Trophoblast cell (in vitro differentiated cells and primary cell): ENCODE measurements around the gene B4GALNT3.

Source experiments
- DNase-seq, 2 donors: peaks; one replicate each; pipeline ENCODE4 v3.0.0-alpha.2; 2016
- H2AFZ ChIP-seq: 2 replicates; pipeline ENCODE4 v1.6.1; 2013; ENCODE audit warnings: low read length, moderate library complexity, mild to moderate bottlenecking; ENCODE audit not compliant: insufficient read depth, poor library complexity
- H2AK5ac ChIP-seq: 2 replicates; pipeline ENCODE4 v1.6.1; 2013; ENCODE audit warnings: mild to moderate bottlenecking, low read length
- H2BK120ac ChIP-seq: 2 replicates; pipeline ENCODE4 v1.6.1; 2013; ENCODE audit warnings: low read length, mild to moderate bottlenecking, moderate library complexity; ENCODE audit not compliant: insufficient read depth, poor library complexity
- H2BK12ac ChIP-seq: 2 replicates; pipeline ENCODE4 v1.6.1; 2013; ENCODE audit warnings: mild to moderate bottlenecking, low read length, moderate library complexity
- H2BK5ac ChIP-seq: 2 replicates; pipeline ENCODE4 v1.6.1; 2013; ENCODE audit warnings: low read length, low read depth, moderate library complexity, mild to moderate bottlenecking; ENCODE audit not compliant: poor library complexity
- H3K14ac ChIP-seq: 2 replicates; pipeline ENCODE4 v1.6.1; 2013; ENCODE audit warnings: mild to moderate bottlenecking, low read length
- H3K18ac ChIP-seq: 2 replicates; pipeline ENCODE4 v1.6.1; 2013; ENCODE audit warnings: mild to moderate bottlenecking, low read length
- H3K23ac ChIP-seq: 2 replicates; pipeline ENCODE4 v1.6.1; 2013; ENCODE audit warnings: low read length
- H3K27ac ChIP-seq: 2 replicates; pipeline ENCODE4 v1.5.1; 2013; ENCODE audit warnings: low read depth, mild to moderate bottlenecking, inconsistent platforms, low read length, moderate library complexity
- H3K27me3 ChIP-seq: 2 replicates; pipeline ENCODE4 v1.6.1; 2013; ENCODE audit warnings: inconsistent platforms, mild to moderate bottlenecking, low read length, moderate library complexity; ENCODE audit not compliant: insufficient read depth
- H3K36me3 ChIP-seq, 2 experiments: 1 replicate in 1 of 2; 2 replicates in 1 of 2; pipeline ENCODE4 v1.6.1; 2013; ENCODE audit warnings: low read length in 2 of 2, mild to moderate bottlenecking in 2 of 2, moderate library complexity in 1 of 2; ENCODE audit not compliant: insufficient read depth in 2 of 2, control insufficient read depth in 1 of 2
- H3K4ac ChIP-seq: 2 replicates; pipeline ENCODE4 v1.6.1; 2013; ENCODE audit warnings: low read depth, mild to moderate bottlenecking, low read length, moderate library complexity
- H3K4me1 ChIP-seq, 2 experiments: 1 replicate in 1 of 2; 2 replicates in 1 of 2; pipeline ENCODE4 v1.6.1; 2013; ENCODE audit warnings: low read length in 2 of 2, mild to moderate bottlenecking in 2 of 2, moderate library complexity in 1 of 2; ENCODE audit not compliant: insufficient read depth in 2 of 2, control insufficient read depth in 1 of 2
- H3K4me2 ChIP-seq: 2 replicates; pipeline ENCODE4 v1.6.1; 2013; ENCODE audit warnings: inconsistent platforms, mild to moderate bottlenecking, low read length, moderate library complexity
- H3K4me3 ChIP-seq: 2 replicates; pipeline ENCODE4 v1.5.1; 2013; ENCODE audit warnings: mild to moderate bottlenecking, low read depth, low read length, inconsistent platforms
- H3K79me1 ChIP-seq: one replicate; pipeline ENCODE4 v1.6.1; 2013; ENCODE audit warnings: low read length
- H3K79me2 ChIP-seq: 2 replicates; pipeline ENCODE4 v1.6.1; 2013; ENCODE audit warnings: low read length, mild to moderate bottlenecking; ENCODE audit not compliant: control insufficient read depth, insufficient read depth, poor library complexity
- H3K9ac ChIP-seq: 2 replicates; pipeline ENCODE4 v1.6.1; 2013; ENCODE audit warnings: mild to moderate bottlenecking, low read length
- H3K9me3 ChIP-seq: 2 replicates; pipeline ENCODE4 v1.6.1; 2013; ENCODE audit warnings: low read depth, mild to moderate bottlenecking, control low read depth, inconsistent platforms, low read length; ENCODE audit not compliant: insufficient read depth
- H4K12ac ChIP-seq: 2 replicates; pipeline ENCODE4 v1.6.1; 2013; ENCODE audit warnings: low read depth, mild to moderate bottlenecking, low read length, moderate library complexity
- H4K8ac ChIP-seq: 2 replicates; pipeline ENCODE4 v1.6.1; 2013; ENCODE audit warnings: low read depth, mild to moderate bottlenecking, low read length, moderate library complexity
- H4K91ac ChIP-seq: one replicate; pipeline ENCODE4 v1.6.1; 2013; ENCODE audit warnings: low read depth, mild to moderate bottlenecking, low read length, moderate library complexity
- WGBS: extraction: QIAGEN DNeasy Blood & Tissue Kit; methylation state at CpG from one replicate; pipeline ENCODE4 v1.1.7; 2013; ENCODE audit warnings: missing lambda C conversion rate; ENCODE audit not compliant: insufficient read length, insufficient coverage; ENCODE audit errors: extremely low coverage; 5-methylcytosine and 5-hydroxymethylcytosine counted together

Gene B4GALNT3

DNA sequence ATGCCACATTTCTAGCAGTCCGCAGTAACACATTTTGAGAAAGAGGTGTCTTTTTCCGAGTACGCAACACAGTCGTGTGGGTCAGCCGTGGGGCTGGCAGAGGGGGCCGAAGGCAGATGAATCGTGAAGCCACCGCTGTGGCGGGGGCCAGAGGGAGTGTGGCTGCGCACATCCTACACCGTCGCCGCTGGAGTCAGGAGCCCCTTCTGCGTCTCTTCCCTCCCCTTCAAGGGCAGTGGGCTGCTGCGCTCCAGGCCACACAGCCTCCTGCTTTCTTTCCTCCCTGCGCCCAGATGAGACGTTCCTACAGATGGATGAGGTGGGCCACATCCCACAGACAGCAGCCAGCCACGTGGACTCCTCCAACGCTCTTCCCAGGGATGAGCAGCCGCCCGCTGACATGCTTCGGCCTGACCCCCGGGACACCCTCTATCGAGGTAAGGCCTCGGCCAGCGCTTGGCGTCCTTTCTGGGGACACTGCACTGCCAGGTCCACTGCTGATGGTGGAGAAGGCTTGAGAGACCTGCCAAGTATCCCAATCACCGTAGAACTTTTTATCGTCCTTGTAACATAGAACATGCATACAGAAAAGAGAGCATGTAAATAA lies 89.8 kb downstream of the B4GALNT3 start:
- no peak overlapping the region for H4K12ac ChIP-seq
- no peaks in the 10 kb centered on the region for H3K9me3 ChIP-seq
- no peak overlapping the region for H3K27ac ChIP-seq
- no peak overlapping the region for H3K9ac ChIP-seq
- no peak overlapping the region for H3K23ac ChIP-seq
- H2BK12ac ChIP-seq = no peak overlapping the region
- H3K4me2 ChIP-seq = no peak overlapping the region
- H4K91ac ChIP-seq = no peak overlapping the region
- H2AFZ ChIP-seq = no peak overlapping the region
- H3K79me1 ChIP-seq = no peaks in the 10 kb centered on the region
- no peak overlapping the region for H3K4me3 ChIP-seq
- no peak overlapping the region for H2BK120ac ChIP-seq
- H3K14ac ChIP-seq = no peak overlapping the region
- DNase-seq = no peak
- H3K36me3 ChIP-seq = no peaks in the 10 kb centered on the region
- no peak overlapping the region for H3K4ac ChIP-seq
- no CpG with 5 or more reads among the region's 29 CpGs for WGBS
- H2AK5ac ChIP-seq = no peak overlapping the region
- H3K27me3 ChIP-seq = no peaks in the 10 kb centered on the region
- H3K79me2 ChIP-seq = no peaks in the 10 kb centered on the region
- H3K4me1 ChIP-seq = no peaks in the 10 kb centered on the region
- no peak overlapping the region for H2BK5ac ChIP-seq
- H3K18ac ChIP-seq = no peak overlapping the region
- no peak overlapping the region for H4K8ac ChIP-seq

GRCh38 chr12:550473-551260 lies 90.9 kb downstream of the B4GALNT3 start:
- Histone ChIP-seq H3K27ac (no peak overlapping the region), H3K4ac (no peak overlapping the region), H2AFZ (no peak overlapping the region), H4K8ac (no peak overlapping the region), H3K9ac (no peak overlapping the region), H2BK120ac (no peak overlapping the region), H3K4me3 (no peak overlapping the region), H3K4me2 (no peak overlapping the region), H3K79me1 (no peaks in the 10 kb centered on the region), H3K79me2 (no peaks in the 10 kb centered on the region), H4K12ac (no peak overlapping the region), H3K9me3 (no peaks in the 10 kb centered on the region), H3K23ac (no peak overlapping the region), H3K27me3 (no peaks in the 10 kb centered on the region), H2AK5ac (no peak overlapping the region), H3K18ac (no peak overlapping the region), H2BK5ac (no peak overlapping the region), H3K36me3 (no peaks in the 10 kb centered on the region), H4K91ac (no peak overlapping the region), H3K4me1 (no peaks in the 10 kb centered on the region), H3K14ac (no peak overlapping the region), H2BK12ac (no peak overlapping the region)
- no peak for DNase-seq
- WGBS = no CpG with 5 or more reads among the region's 18 CpGs

GRCh38 chr12:552466-552865 lies 92.7 kb downstream of the B4GALNT3 start:
- H2BK12ac ChIP-seq = no peak overlapping the region
- H3K9me3 ChIP-seq = no peaks in the 10 kb centered on the region
- no peak overlapping the region for H3K23ac ChIP-seq
- no peak overlapping the region for H3K9ac ChIP-seq
- no peak overlapping the region for H3K27ac ChIP-seq
- no peak overlapping the region for H2BK120ac ChIP-seq
- no peak overlapping the region for H4K12ac ChIP-seq
- H4K8ac ChIP-seq = no peak overlapping the region
- H4K91ac ChIP-seq = no peak overlapping the region
- H2AFZ ChIP-seq = no peak overlapping the region
- no peaks in the 10 kb centered on the region for H3K27me3 ChIP-seq
- no peak for DNase-seq
- H3K14ac ChIP-seq = no peak overlapping the region
- no CpG with 5 or more reads among the region's 6 CpGs for WGBS
- no peak overlapping the region for H3K4me3 ChIP-seq
- H3K36me3 ChIP-seq = no peaks in the 10 kb centered on the region
- H2AK5ac ChIP-seq = no peak overlapping the region
- no peaks in the 10 kb centered on the region for H3K4me1 ChIP-seq
- H3K79me1 ChIP-seq = no peaks in the 10 kb centered on the region
- H2BK5ac ChIP-seq = no peak overlapping the region
- no peak overlapping the region for H3K18ac ChIP-seq
- no peaks in the 10 kb centered on the region for H3K79me2 ChIP-seq
- no peak overlapping the region for H3K4ac ChIP-seq
- no peak overlapping the region for H3K4me2 ChIP-seq

DNA sequence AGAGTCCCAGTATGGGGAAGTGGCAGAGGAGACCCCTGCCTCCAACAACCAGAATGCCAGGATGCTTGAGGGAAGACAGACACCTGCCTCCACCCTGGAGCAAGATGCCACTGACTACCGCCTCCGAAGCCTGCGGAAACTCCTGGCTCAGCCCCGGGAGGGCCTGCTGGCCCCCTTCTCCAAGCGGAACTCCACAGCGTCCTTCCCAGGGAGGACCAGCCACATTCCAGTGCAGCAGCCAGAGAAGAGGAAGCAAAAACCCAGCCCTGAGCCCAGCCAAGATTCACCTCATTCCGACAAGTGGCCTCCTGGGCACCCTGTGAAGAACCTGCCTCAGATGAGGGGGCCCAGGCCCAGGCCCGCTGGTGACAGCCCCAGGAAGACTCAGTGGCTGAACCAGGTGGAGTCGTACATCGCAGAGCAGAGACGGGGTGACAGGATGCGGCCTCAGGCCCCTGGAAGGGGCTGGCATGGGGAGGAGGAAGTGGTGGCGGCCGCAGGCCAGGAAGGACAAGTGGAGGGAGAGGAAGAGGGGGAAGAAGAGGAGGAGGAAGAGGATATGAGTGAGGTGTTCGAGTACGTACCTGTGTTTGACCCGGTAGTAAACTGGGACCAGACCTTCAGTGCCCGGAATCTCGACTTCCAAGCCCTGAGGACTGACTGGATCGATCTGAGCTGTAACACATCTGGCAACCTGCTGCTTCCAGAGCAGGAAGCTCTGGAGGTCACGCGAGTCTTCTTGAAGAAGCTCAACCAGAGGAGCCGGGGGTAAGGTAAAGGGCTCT lies 93.7 kb downstream of the B4GALNT3 start:
- no peak overlapping the region for H2BK12ac ChIP-seq
- H3K4me1 ChIP-seq = no peaks in the 10 kb centered on the region
- H3K4ac ChIP-seq = no peak overlapping the region
- no peak overlapping the region for H2AK5ac ChIP-seq
- H4K12ac ChIP-seq = no peak overlapping the region
- no peak for DNase-seq
- H3K9ac ChIP-seq = no peak overlapping the region
- no peaks in the 10 kb centered on the region for H3K79me1 ChIP-seq
- H3K18ac ChIP-seq = no peak overlapping the region
- H2BK5ac ChIP-seq = no peak overlapping the region
- WGBS = no CpG with 5 or more reads among the region's 23 CpGs
- no peaks in the 10 kb centered on the region for H3K27me3 ChIP-seq
- no peak overlapping the region for H3K27ac ChIP-seq
- H4K8ac ChIP-seq = no peak overlapping the region
- no peak overlapping the region for H3K23ac ChIP-seq
- no peak overlapping the region for H3K4me3 ChIP-seq
- H4K91ac ChIP-seq = no peak overlapping the region
- H3K9me3 ChIP-seq = no peaks in the 10 kb centered on the region
- no peak overlapping the region for H2BK120ac ChIP-seq
- no peak overlapping the region for H2AFZ ChIP-seq
- H3K36me3 ChIP-seq = no peaks in the 10 kb centered on the region
- no peak overlapping the region for H3K14ac ChIP-seq
- no peak overlapping the region for H3K4me2 ChIP-seq
- H3K79me2 ChIP-seq = no peaks in the 10 kb centered on the region
